PFSK-1 (cell line): ENCODE results near the gene OR8D1.

Source experiments
- FOXP2 ChIP-seq: optimal IDR thresholded peaks from 2 replicates; pipeline ENCODE3; 2011; ENCODE audit warnings: borderline replicate concordance, control low read depth, inconsistent platforms; ENCODE audit not compliant: insufficient read depth; ENCODE audit errors: extremely low read length, extremely low read depth
- POLR2AphosphoS5 ChIP-seq: IDR thresholded peaks from 2 replicates; pipeline ENCODE4 v1.6.1; 2012; ENCODE audit warnings: low read depth, mild to moderate bottlenecking, control low read depth, low read length, moderate library complexity
- REST ChIP-seq, 2 experiments: IDR thresholded peaks; 2 replicates each; pipeline versions ENCODE4 v1.6.1 to v1.8.0; 2011 to 2012; ENCODE audit warnings: low read depth in 2 of 2, low read length in 2 of 2, control low read depth in 1 of 2, inconsistent platforms in 1 of 2, mild to moderate bottlenecking in 1 of 2, moderate library complexity in 1 of 2; ENCODE audit not compliant: insufficient read depth in 1 of 2
- SIN3A ChIP-seq: IDR thresholded peaks from 2 replicates; pipeline ENCODE4 v1.6.1; 2012; ENCODE audit warnings: mild to moderate bottlenecking, low read length, moderate library complexity, borderline replicate concordance; ENCODE audit not compliant: insufficient read depth
- TAF1 ChIP-seq: IDR thresholded peaks from 2 replicates; pipeline ENCODE4 v1.6.1; 2012; ENCODE audit warnings: low read length, control low read depth, borderline replicate concordance; ENCODE audit not compliant: insufficient read depth

Gene OR8D1

GRCh38 chr11:124339396-124340141, 25.8 kb upstream of the OR8D1 start:
- TF ChIP-seq FOXP2: no peak
- no peak for TF ChIP-seq SIN3A
- no peak for TF ChIP-seq POLR2AphosphoS5
- TF ChIP-seq TAF1: no peak
- TF ChIP-seq REST (IDR thresholded peaks at IDR 0.05; ENCODE audit: insufficient read depth in 1 of 2, low read depth in 2 of 2, low read length in 2 of 2): no peak

GRCh38 chr11:124331873-124332272, 18.1 kb upstream of the OR8D1 start:
- TF ChIP-seq REST (IDR thresholded peaks at IDR 0.05; ENCODE audit: insufficient read depth in 1 of 2, low read depth in 2 of 2, low read length in 2 of 2) (no peak), SIN3A (no peak), FOXP2 (no peak), TAF1 (no peak), POLR2AphosphoS5 (no peak)

- TF ChIP-seq SIN3A (no peak), REST (IDR thresholded peaks at IDR 0.05; ENCODE audit: insufficient read depth in 1 of 2, low read depth in 2 of 2, low read length in 2 of 2) (no peak), TAF1 (no peak), FOXP2 (no peak), POLR2AphosphoS5 (no peak)
Observed at GRCh38 chr11:124329787-124330478, 16.2 kb upstream of the OR8D1 start.

DNA sequence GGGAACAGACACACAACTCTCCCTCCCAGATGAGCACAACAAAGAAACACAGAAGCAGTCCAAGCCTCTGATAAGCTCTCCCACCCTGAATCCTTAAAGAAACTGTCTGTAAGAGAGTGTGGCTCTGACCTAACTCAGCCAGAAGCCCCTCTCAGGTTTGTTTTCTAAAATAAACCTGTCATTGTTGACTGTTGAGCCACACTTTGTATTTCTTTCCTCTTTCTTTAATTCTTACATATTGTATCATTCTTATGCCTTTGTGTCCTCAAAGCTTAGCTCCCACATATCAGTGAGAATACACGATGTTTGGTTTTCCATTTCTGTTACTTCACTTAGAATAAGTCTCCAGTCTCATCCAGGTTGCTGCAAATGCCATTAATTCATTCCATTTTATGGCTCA, 14.0 kb upstream of the OR8D1 start:
- TF ChIP-seq REST (IDR thresholded peaks at IDR 0.05; ENCODE audit: insufficient read depth in 1 of 2, low read depth in 2 of 2, low read length in 2 of 2) (no peak), POLR2AphosphoS5 (no peak), FOXP2 (no peak), SIN3A (no peak), TAF1 (no peak)
